Mesendoderm (in vitro differentiated cells): ENCODE results near the gene CFAP99.

Experiments
- DNase-seq: peaks from one replicate; pipeline ENCODE4 v3.0.0; 2013
- H2AK5ac ChIP-seq: 2 replicates; pipeline ENCODE4 v1.6.1; 2013; ENCODE audit warnings: low read length, inconsistent platforms
- H2BK120ac ChIP-seq: 2 replicates; pipeline ENCODE4 v1.6.1; 2013; ENCODE audit warnings: low read depth, mild to moderate bottlenecking, low read length, moderate library complexity, mixed read lengths
- H2BK15ac ChIP-seq: replicated peaks from 2 replicates; pipeline ENCODE4 v1.6.1; 2013; ENCODE audit warnings: low read depth, mild to moderate bottlenecking, moderate library complexity
- H2BK5ac ChIP-seq: 2 replicates; pipeline ENCODE4 v1.6.1; 2013; ENCODE audit warnings: low read length, inconsistent platforms
- H3K18ac ChIP-seq: 2 replicates; pipeline ENCODE4 v1.6.1; 2013; ENCODE audit warnings: mild to moderate bottlenecking, low read length, mixed read lengths
- H3K23ac ChIP-seq: one replicate; pipeline ENCODE4 v1.6.1; 2013; ENCODE audit warnings: low read length
- H3K27ac ChIP-seq: 2 replicates; pipeline ENCODE4 v1.5.1; 2013; ENCODE audit warnings: low read depth, mild to moderate bottlenecking, inconsistent platforms, low read length, moderate library complexity
- H3K27me3 ChIP-seq: 2 replicates; pipeline ENCODE4 v1.6.1; 2013; ENCODE audit warnings: low read length, control low read depth, mild to moderate bottlenecking, inconsistent platforms; ENCODE audit not compliant: insufficient read depth, poor library complexity
- H3K36me3 ChIP-seq: 2 replicates; pipeline ENCODE4 v1.6.1; 2013; ENCODE audit warnings: low read length, inconsistent platforms; ENCODE audit not compliant: control insufficient read depth, insufficient read depth
- H3K4ac ChIP-seq: one replicate; pipeline ENCODE4 v1.6.1; 2013; ENCODE audit warnings: low read depth, mild to moderate bottlenecking, low read length, moderate library complexity
- H3K4me1 ChIP-seq: 2 replicates; pipeline ENCODE4 v1.6.1; 2013; ENCODE audit warnings: low read depth, low read length, inconsistent platforms; ENCODE audit not compliant: control insufficient read depth
- H3K4me2 ChIP-seq: 2 replicates; pipeline ENCODE4 v1.6.1; 2013; ENCODE audit warnings: low read length
- H3K4me3 ChIP-seq: 2 replicates; pipeline ENCODE4 v1.5.1; 2013; ENCODE audit warnings: mild to moderate bottlenecking, low read length
- H3K56ac ChIP-seq: one replicate; pipeline ENCODE4 v1.6.1; 2013; ENCODE audit warnings: low read length
- H3K79me1 ChIP-seq: 2 replicates; pipeline ENCODE4 v1.6.1; 2013; ENCODE audit warnings: low read length, inconsistent platforms
- H3K79me2 ChIP-seq: 2 replicates; pipeline ENCODE4 v1.6.1; 2013; ENCODE audit warnings: mild to moderate bottlenecking, low read length; ENCODE audit not compliant: control insufficient read depth, insufficient read depth
- H3K9ac ChIP-seq: 2 replicates; pipeline ENCODE4 v1.6.1; 2013; ENCODE audit warnings: low read length, inconsistent platforms
- H4K5ac ChIP-seq: one replicate; pipeline ENCODE4 v1.6.1; 2013; ENCODE audit warnings: low read length
- H4K8ac ChIP-seq: one replicate; pipeline ENCODE4 v1.6.1; 2013; ENCODE audit warnings: low read depth, mild to moderate bottlenecking, control low read depth, low read length, moderate library complexity
- WGBS: extraction: QIAGEN DNeasy Blood & Tissue Kit; methylation state at CpG from one replicate; pipeline ENCODE4 v1.1.7; 2013; ENCODE audit warnings: low lambda C conversion rate, missing lambda C conversion rate; ENCODE audit not compliant: insufficient coverage; ENCODE audit errors: extremely low coverage; 5-methylcytosine and 5-hydroxymethylcytosine counted together

CFAP99 gene

DNA sequence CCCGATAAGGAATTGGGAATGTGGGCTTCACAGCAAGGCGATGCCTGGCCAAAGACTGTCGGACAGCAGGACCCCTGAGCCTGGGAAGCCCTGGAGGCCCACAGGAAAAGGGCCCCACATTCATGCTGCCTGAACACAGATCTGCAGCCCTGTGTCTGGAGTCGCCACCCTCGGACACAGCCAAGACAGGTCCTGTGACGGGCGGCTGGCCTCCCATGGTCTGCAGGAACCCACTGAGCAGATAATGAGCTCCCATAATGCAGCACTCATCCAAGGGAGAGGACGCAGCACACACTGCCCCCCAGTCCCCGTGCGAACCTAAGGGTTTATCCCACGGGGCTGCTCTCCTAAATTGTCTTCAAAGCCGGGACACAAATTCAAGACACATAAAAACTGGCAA lies 30.9 kb upstream of the CFAP99 start:
- Histone ChIP-seq H3K27ac (no peak overlapping the region), H2BK120ac (no peak overlapping the region), H4K5ac (no peak overlapping the region), H3K79me1 (no peaks in the 10 kb centered on the region), H3K18ac (no peak overlapping the region), H3K36me3 (no peaks in the 10 kb centered on the region), H3K4me2 (no peak overlapping the region), H2BK15ac (no peak overlapping the region), H3K56ac (no peak overlapping the region), H3K4me1 (peaks cover 3% of the 10 kb centered on the region), H3K9ac (no peak overlapping the region), H3K4me3 (no peak overlapping the region), H2BK5ac (no peak overlapping the region), H3K79me2 (no peaks in the 10 kb centered on the region), H3K27me3 (no peaks in the 10 kb centered on the region), H4K8ac (no peak overlapping the region), H3K4ac (no peak overlapping the region), H2AK5ac (no peak overlapping the region), H3K23ac (no peak overlapping the region)
- no CpG with 5 or more reads among the region's 12 CpGs for WGBS
- DNase-seq = no peak

DNA sequence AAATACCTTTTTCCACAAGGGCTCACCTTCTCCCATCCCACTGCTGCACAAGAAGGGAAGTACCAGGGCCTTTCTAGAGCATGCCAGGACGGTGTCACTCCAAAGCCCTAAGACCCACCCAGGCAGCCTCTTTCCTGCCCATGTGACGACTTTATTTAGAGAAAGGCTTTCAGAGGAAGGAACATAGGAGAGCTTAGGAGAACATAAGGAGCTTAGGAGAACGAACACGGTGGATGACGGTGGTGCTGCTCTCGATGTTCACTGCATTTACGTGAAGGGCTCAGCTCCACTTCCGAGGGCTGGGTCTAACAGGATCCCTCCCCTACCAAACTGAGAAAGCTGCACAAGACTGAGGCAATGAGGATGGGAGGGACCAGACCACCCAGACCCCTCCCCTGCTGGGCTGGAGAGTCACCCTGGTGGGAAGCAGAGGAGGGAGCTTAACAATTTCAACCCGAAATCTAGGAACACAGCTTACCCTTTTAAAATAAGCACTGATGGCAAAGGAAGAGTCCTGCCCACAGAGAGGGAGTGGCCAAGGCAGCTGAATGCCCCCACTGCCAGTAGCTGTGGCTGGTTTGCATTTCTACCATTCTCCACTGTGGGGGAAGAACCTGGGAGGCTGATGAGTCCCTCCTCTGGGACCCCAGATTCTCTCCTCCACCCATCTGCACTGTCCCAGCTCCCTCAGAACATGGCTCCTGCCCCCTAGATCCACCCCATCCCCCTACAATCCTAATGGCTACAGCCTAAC lies 30.1 kb upstream of the CFAP99 start:
- Histone ChIP-seq H4K5ac (no peak overlapping the region), H3K79me1 (no peaks in the 10 kb centered on the region), H3K27ac (no peak overlapping the region), H3K18ac (no peak overlapping the region), H2BK15ac (no peak overlapping the region), H3K4me2 (no peak overlapping the region), H3K56ac (no peak overlapping the region), H2AK5ac (no peak overlapping the region), H3K9ac (no peak overlapping the region), H3K23ac (no peak overlapping the region), H3K4me1 (peaks cover 5% of the 10 kb centered on the region), H2BK120ac (no peak overlapping the region), H3K4me3 (no peak overlapping the region), H2BK5ac (no peak overlapping the region), H3K4ac (no peak overlapping the region), H3K79me2 (no peaks in the 10 kb centered on the region), H3K27me3 (no peaks in the 10 kb centered on the region), H3K36me3 (no peaks in the 10 kb centered on the region), H4K8ac (no peak overlapping the region)
- no CpG with 5 or more reads among the region's 9 CpGs for WGBS
- no peak for DNase-seq

DNA sequence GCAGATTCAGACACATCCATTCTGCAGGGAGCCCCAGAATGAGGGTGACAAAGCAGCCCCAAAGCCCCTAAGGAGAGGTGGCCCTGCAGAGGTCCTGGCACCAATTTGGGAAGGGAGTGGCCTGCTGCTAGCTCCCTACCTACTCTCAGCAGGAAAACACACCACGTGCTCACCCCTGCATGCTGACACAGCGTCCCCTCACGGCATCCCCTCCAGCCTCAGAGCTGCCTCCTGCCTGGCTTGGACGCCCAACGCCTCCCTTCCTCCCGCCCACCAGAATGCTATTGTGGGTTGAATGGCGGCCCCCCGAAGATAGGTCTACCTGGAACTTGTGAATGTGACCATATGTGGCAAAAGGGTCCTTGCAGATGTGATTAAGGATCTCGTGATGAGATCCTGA lies 29.1 kb upstream of the CFAP99 start:
- Histone ChIP-seq H2BK15ac (no peak overlapping the region), H2BK120ac (no peak overlapping the region), H3K9ac (no peak overlapping the region), H2BK5ac (no peak overlapping the region), H4K8ac (no peak overlapping the region), H3K79me1 (no peaks in the 10 kb centered on the region), H3K4me2 (no peak overlapping the region), H3K4me3 (no peak overlapping the region), H2AK5ac (no peak overlapping the region), H4K5ac (no peak overlapping the region), H3K56ac (peak overlapping the region; percentile 35), H3K4me1 (peaks cover 5% of the 10 kb centered on the region), H3K79me2 (no peaks in the 10 kb centered on the region), H3K18ac (no peak overlapping the region), H3K36me3 (no peaks in the 10 kb centered on the region), H3K4ac (no peak overlapping the region), H3K23ac (no peak overlapping the region), H3K27ac (no peak overlapping the region), H3K27me3 (no peaks in the 10 kb centered on the region)
- no peak for DNase-seq
- WGBS = no CpG with 5 or more reads among the region's 9 CpGs

DNA sequence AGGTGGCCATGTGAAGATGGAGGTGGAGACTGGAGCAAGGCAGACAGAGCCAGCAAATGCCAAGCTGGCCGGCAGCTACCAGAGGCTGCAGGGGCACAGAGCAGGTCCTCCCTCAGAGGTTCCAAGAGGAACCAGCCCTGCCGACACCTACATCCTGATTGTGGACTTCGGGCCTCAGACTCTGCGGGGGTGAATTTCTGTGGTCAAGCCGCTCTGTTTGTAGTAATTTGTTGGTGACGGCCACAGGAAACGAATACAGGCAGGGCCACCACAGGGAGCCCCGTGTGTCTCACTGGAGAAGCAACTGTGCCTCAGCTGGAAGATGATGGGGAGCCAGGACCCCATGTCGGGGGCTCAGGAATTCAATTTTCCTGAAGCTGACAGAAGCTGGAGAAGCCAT lies 28.6 kb upstream of the CFAP99 start:
- no peak overlapping the region for H4K8ac ChIP-seq
- H2BK15ac ChIP-seq = no peak overlapping the region
- H3K79me2 ChIP-seq = no peaks in the 10 kb centered on the region
- DNase-seq = peak; percentile 69
- H3K36me3 ChIP-seq = no peaks in the 10 kb centered on the region
- no peak overlapping the region for H3K56ac ChIP-seq
- no peaks in the 10 kb centered on the region for H3K79me1 ChIP-seq
- no peak overlapping the region for H2BK120ac ChIP-seq
- no peak overlapping the region for H3K4ac ChIP-seq
- no peak overlapping the region for H3K9ac ChIP-seq
- no peak overlapping the region for H4K5ac ChIP-seq
- no peak overlapping the region for H2BK5ac ChIP-seq
- no peak overlapping the region for H3K4me2 ChIP-seq
- H3K27me3 ChIP-seq = no peaks in the 10 kb centered on the region
- peaks cover 5% of the 10 kb centered on the region for H3K4me1 ChIP-seq
- H3K18ac ChIP-seq = no peak overlapping the region
- H2AK5ac ChIP-seq = no peak overlapping the region
- WGBS = no CpG with 5 or more reads among the region's 9 CpGs
- H3K4me3 ChIP-seq = no peak overlapping the region
- no peak overlapping the region for H3K27ac ChIP-seq
- no peak overlapping the region for H3K23ac ChIP-seq

DNA sequence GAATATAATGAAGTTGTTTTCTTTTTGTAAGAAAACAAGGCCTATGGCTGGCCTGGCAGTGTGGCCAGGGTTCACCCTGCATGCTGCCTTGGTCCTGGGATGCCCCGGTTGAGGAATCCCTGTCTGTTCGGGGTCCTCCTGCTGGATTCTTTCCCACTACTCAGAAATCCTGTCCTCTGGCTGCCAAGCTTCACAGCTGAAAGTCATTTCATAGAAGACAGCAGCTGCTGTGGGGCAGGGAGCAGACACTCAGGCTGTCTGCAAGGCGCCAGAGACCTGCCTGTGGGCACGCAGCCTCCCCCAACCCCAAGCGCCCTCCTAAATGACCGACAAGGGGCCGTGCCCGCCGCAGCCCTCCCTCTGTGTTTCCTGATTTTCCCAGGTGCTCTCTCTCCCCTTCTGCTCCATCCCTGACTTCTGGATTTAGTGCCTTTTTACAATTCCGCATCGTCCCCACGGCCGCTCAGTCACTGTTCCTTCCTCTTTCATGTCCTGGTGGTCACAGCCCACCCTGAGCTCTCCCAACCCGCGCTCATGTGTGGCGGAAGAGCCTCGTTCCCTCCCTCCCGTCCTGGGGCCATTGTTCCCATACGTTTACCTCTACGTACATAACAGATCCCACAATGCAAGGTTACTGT lies 27.9 kb upstream of the CFAP99 start:
- no peaks in the 10 kb centered on the region for H3K27me3 ChIP-seq

More for the DNA sequence above, 27.9 kb upstream of the CFAP99 start:
- Histone ChIP-seq H2BK120ac (no peak overlapping the region), H3K79me2 (no peaks in the 10 kb centered on the region), H2BK15ac (no peak overlapping the region), H3K4me2 (peak overlapping the region; percentile 21), H2BK5ac (no peak overlapping the region), H3K79me1 (no peaks in the 10 kb centered on the region), H4K8ac (no peak overlapping the region), H3K4me3 (no peak overlapping the region), H3K4me1 (peaks cover 5% of the 10 kb centered on the region), H3K56ac (peak overlapping the region; percentile 76), H3K23ac (no peak overlapping the region), H3K36me3 (no peaks in the 10 kb centered on the region), H4K5ac (no peak overlapping the region), H3K27ac (no peak overlapping the region), H2AK5ac (no peak overlapping the region), H3K4ac (no peak overlapping the region), H3K18ac (no peak overlapping the region), H3K9ac (peak overlapping the region; percentile 8)
- no CpG with 5 or more reads among the region's 20 CpGs for WGBS
- no peak for DNase-seq
